Activated CD8-positive, alpha-beta memory T cell treated with anti-CD3 and anti-CD28 coated beads for 48 hours (primary cell): ENCODE results near the gene EFCAB11.

Source experiments
- DNase-seq, 3 experiments: peaks; one replicate each; pipeline ENCODE4 v3.0.0-alpha.2; 2020; ENCODE audit warnings: low read depth in 2 of 3, low spot score in 2 of 3

EFCAB11 gene

DNA sequence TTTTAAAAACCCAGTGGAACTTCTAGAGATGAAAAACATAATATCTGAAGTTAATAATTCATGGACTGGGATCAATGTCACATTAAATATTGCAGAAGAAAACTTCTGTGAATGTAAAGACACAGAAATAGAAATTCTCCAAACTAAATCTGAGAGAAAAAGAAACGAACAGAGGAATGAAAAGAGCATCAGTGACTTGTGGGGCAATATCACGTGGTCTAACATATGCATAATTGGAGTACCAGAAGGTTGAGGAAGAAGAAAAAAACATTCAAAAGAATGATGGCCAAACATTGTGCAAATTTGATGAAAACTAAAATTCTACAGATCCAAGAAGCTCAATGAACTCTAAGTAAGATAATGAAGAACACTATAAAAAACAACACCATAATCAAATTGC lies 130.8 kb downstream of the EFCAB11 start:
- no peak for DNase-seq

DNA sequence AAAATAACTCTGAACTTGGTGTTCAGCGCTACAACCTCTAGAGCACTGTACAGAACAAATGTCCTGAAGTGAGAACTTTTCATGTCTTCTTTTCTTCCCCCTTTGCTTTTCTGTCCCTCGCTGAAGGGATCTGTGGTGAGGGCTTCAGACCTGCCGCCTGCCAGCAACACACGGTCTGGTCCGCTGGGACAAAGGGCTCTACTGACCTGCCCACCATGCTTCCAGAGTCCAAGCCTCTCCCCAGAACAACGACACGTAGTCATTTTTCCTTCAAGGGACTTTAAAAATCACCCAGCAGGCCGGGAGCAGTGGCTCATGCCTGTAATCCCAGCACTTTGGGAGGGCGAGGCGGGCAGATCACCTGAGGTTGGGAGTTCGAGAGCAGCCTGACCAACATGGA lies 140.4 kb downstream of the EFCAB11 start:
- DNase-seq, result no peak

DNA sequence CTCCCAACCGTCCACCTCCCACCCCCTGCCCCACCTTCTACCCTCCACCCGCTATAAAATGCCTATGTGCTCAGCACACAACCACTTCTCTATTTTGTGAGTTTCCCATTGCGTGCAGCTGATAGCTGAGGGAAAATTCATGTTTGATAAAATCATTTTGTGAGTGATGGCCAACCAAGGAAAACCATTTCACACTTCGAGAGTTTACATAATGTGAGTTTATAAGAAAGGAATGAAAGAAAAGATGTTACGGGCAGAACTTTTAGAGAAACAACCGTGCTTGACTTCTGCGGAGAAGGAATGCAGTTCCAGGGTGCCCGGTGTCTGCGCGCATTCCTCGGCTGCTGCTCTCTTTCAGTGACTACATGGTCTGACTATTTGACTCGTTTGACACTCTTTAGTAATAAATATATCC lies 140.9 kb downstream of the EFCAB11 start:
- DNase-seq, result no peak

DNA sequence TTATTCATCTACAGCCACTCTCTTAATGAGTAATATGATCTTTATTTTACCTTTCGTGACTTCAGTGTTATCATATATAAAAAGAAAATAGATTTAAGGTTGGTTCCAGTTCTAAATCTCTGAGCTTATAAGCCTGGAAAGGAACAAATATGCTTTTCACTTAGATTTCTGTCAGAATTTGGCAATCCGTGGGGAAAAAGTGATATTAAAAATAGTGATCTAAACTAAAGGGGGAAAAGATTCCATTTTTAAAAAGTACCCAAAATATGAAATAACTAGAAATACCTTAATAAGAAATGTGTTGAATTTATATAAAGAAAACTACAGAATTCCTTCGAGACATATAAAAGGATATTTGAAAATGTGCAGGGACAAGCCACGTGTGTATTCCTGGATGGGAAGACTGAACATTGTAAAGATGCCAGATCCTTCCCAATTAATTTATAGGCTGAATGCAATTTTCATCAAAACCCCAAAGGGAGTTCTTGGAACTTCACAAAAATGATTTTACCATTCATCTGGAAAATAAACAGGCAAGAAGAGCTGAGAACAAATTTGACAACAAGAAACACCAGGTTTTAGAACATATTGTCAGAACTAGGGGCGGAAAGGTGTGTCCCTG lies 142.5 kb downstream of the EFCAB11 start:
- no peak for DNase-seq

DNA sequence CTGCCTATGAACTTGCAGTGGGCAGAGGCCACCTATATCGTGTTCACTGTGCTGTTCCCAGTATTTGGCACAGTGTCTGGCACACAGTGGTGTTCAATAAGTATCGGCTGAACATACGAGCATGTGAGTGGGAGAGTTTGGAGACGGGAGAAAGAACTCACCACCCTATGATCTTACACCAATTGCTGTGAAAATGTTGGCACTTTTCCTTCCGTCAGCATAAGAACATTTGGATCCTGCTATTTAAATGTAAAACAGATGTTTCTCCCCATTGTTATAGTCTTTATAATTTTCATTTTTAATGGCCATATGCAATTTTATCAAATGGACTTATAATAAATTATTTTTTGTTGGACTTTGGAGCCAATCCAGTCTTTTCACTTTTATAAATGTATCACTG lies 144.4 kb downstream of the EFCAB11 start:
- DNase-seq, result no peak

DNA sequence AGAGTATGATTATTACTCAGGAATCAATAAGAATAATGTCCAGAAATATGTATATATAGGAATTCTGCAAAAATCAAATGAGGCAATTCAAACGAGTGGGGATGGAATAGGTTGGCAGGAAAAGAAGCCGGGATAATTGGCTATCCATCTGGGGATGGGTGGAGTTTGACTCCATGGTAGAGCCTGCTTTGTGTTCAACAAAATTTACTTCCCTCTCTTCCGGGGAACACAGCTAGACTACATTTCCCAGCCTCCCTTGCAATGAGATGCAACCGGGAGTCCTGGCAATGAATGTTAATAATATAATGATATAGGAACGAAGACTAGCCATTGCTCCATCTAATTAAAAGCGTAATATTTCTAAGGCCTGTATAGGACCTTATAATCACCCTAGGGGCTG lies 146.6 kb downstream of the EFCAB11 start:
- DNase-seq, result no peak

DNA sequence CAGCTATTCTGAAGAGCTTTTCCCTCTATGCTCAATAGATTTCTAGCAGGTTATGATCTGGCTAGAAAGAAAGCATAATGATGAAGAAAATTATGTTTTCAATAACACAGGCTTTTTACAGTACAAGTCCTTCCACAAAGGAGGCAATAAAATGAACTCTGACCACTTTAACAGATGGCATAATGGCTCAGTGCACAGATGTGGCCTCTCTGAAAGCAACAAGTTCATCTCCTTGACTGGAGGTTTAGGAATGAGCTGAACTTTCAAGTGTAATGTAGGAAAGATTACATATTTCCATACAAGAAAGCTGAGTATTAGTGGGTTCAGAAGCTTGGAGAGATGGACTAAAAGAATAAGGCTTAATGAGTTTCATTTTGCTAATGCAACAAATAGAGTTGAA lies 147.4 kb downstream of the EFCAB11 start:
- no peak for DNase-seq

DNA sequence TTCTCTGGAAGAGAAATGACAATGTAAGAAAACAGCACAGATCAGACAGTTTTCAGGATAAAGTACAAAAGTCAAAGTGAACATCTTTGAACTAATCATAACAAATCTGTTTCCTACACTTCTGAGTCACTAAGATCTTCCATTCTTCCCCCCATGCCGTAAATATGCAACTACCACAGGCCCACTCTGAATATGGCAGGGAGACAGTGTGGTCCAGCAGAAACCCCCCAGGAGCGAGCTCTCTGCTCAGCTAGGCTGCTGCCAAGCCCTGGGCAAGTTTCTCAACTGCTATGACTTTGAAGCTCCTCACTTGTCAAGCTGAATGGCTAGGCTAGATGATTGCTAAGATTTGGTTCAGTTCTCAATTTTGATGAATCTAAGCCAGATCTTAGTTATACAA lies 148.1 kb downstream of the EFCAB11 start:
- no peak for DNase-seq

DNA sequence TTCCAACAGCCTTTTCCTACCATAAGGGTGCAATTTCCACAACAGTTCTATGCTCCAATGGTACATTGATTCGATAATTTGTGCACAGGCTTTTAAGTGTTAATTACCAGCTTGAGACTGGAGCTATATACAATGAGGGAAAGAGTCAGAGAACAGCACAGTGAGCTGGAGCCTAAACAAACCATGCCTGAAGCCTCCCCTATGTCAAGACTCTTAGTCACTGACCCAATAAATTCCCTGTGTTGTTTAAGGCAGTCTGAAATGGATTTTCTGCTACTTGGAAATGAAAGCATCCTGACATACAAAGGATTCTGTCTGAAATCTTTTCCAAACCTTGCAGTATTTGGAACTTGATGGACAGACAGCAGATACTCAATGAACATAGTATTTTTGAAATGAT lies 149.0 kb downstream of the EFCAB11 start:
- DNase-seq, result no peak

DNA sequence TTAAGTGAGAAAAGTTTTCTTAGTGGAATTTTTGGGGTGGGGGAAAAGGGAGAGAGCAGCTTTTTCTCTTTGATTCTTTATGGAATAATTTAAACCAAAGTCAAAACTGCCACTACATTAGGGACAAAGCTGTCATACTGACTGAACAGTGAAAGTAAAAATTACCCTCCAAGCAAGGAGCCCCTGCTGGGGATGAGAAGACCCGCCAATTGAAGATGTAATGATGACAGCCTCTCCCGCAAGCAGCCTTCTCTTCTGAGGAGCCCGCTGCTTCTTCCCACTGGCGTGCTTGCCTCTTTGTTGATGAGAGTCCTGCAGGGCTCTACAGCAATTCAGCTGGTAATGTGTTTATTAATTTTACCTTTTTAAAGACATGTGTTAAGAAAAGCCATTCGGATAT lies 151.0 kb downstream of the EFCAB11 start:
- no peak for DNase-seq

DNA sequence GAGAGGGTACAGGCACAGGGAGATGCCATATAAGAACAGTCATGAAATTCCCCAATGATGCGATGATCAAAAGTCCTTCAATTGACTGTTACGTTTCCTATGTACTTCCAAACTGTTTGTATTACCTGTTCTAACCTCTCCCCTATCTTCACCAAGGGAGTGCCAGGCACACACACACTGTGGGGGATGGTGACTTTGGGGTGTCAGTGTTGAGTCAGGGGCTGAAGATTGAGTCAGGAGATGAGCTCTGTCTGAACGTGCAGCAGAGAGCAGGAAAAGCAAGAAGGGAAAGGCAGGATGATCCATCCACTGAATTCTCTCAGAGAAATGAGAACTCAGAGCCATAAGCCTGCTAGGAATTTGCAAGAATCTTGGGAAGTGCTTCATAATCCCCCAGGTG lies 153.4 kb downstream of the EFCAB11 start:
- DNase-seq, result no peak

DNA sequence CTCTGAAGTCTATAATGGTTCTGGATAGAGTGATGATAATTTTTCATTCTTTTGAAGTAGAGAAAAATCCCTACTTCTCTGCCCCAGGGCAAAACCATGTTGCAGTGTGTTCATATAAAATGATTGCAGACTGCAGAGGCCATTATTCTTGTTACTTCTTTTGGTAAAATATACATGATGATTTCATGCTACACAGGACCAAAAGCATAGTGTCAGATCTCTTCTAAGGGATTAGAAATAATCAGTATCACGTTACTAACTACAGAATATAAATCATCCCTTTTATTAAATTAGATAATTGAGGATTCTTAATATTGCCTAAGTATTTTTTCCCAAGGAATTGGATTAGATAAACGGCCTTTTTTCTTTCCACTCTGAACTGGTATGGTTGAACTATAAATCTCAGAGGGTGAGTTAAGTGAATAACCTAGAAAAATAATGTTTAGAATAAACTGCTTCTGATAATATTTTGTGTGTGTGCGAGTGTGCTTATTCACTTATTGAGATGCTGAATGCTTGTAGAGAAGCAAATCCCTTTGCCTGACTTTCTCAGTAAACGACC lies 156.2 kb downstream of the EFCAB11 start:
- DNase-seq, result no peak

DNA sequence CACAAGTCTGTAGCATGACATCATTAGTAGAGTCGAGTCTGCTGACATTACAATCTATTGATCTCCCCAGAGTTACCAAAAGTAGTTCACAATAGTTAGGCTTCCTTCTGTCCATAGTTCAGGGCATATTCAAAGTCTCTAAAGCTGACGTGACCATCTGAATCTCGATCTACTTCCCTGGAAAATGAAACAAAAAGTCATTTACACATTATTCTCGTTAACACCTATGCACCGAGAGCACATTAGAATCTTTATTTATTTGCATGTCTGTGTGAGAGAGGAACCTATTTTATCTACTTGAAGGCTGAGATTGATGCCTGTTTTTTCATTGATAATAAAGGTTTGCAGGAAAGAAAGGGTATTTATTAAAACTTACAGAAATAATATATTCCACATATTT lies 157.4 kb downstream of the EFCAB11 start:
- DNase-seq, result no peak

DNA sequence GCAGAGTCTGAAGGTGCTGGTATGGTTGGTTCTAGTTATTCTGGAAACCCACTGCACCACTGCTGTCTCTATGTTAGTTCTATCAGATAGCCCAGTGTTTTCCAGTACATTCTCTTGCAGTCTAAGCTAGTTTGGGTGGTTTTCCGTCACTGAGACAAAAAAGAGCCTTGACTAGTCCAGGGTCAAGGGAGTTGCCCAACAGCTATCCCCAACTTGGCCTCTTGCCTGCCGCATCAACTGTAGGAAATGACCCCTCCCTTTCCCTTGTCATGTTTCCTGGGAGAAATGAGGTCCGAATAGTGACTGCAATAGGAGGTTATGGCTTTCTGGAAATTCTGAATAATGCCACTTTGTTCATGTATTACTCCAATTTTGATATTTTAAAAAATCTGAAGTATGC lies 160.4 kb downstream of the EFCAB11 start:
- no peak for DNase-seq

DNA sequence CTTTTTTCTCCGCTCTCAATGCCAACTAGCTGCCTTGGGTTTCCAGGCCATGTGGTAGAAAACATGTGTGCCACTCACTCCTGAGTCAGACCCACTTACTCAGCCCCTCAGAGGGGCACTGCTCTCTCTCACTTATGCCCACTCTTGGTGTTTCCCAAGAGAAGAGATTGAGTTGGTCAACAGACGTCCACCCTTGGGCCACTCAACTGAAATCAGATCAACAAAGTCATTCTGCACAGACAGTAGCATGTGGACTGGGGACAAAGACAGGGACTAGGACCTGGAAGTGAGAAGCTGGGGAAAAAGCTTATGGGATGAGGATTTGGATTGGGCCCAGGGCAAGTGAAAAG lies 161.2 kb downstream of the EFCAB11 start:
- no peak for DNase-seq

DNA sequence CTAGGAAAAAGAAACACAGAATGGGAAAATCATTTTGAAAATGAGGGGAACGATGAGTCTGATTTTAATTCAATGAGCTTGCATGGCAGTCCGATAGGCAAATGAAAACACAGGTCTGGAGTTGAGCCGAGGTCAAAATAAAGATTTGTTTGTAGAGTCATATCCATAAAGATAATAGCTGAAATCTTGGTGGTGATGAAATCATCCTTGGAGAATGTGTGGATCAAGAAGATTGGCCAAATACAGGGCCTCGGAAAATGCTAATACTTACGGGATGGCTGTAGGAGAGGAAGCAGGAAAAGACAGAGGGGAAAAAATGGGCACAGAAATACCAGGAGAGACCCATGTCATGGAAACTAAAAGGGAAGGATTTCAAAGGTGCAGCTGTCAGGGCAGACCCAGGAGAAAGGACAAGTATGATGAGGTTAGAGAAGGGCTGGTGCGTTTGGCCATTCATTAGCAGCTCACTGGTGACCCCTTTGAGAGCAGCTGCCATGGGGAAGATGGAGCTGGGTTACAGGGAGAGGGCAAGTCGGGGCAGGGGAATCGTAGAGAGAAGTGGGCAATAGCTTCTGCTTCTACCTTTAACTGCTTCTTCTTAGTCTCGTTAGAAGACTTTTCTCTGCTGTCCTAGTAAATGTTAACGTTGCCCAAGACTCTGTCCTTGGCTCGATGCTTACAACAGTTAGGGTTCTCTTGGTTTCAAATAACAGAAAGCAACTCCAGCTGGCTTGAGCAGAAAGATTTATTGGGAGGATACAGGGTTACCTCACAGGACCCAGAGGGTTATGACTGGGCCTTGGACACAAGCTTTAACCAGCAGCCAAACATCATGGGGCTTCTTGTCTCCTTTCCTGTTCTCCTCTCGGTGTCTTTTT lies 161.8 kb downstream of the EFCAB11 start:
- no peak for DNase-seq

DNA sequence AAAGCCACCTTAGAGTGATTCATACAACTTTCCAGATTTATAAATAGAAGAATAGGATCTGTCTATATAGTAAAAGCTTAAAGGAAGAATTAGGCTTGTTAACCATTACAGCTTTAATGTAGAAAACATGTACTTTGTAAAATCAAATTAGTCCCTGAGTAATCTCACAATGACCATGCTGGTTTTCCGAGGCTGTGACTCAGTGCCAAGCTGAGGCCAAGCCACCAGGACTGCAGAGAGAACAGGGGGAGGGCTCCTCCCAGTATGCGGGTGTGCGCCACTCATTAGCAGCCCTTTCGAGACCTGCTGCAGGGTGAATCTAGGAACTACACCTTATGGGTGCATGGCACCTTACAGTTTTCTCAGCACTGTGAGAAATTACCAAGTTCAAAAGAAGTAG lies 167.0 kb downstream of the EFCAB11 start:
- DNase-seq, result no peak

DNA sequence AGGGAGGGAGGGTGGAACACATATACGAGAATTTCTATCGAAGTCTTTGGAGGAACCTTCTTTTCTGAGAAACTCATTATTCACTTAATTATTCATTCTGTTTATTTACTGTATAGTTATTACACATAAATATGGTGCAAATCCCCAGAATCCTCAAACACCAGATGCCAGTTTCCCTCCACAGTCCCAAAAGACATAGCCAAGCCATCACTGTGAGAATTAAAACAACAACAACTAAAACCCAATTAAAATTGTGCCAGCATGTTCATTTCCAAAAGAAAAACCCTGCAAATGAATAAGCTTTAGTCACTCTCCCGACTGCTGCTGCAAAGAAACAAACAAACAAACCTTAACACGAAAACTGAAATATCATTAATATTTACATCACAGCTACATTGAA lies 173.5 kb downstream of the EFCAB11 start:
- DNase-seq, result no peak

DNA sequence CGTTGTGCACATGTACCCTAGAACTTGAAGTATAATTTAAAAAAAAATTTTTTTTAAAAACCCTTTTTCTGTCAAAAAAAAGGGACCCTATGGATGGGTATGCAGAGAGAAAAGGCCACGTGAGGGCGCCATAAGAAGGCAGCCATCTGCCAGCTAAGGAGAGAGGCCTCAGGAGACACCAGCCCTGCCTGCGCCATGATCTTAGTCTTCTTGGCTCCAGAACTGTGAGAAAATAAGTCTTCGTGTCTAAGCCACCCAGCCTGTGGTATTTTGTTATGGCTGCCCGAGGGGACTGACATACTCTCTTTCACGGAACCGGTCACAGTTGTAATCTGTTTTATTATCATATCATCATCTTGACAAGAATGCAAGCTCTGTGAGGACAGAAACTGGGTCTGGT lies 174.8 kb downstream of the EFCAB11 start:
- DNase-seq, result no peak

DNA sequence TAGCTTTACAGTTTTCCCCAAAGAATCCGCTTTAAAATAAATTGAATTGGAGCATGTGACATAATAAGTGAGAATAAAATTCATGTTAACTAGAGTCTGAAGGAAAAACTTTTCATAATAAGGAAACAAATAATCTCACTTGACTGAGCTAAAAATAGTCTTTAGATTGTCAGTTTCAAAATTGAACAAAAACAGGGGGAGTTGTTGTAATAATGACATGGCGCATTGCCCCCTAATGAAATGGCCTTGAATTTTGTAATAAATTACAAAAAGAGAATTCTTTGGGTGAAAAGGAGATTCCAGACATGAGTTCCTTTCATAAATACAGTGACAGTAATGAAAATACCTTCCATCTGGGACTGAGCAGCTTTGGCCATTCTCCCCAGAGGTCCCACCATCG lies 178.6 kb downstream of the EFCAB11 start:
- DNase-seq, result no peak

DNA sequence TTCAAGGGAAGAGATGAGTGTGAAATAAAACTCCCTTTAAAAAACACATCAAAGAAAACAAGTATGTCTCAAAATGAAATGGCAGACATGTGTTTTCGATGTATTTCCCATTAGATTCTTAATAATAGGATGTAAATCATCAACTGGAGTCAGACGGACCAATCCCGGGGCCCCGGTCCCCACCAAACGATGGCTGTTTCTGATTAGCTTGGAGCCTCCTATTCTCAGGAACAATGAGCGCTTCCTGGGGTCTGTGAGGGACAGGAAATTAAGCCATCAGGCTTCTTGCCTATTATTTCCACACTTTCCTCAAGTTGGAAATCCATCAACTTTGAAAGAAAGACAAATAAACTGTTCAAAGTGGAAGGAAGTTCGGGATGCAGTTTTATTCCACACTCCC lies 179.4 kb downstream of the EFCAB11 start:
- DNase-seq, result no peak

DNA sequence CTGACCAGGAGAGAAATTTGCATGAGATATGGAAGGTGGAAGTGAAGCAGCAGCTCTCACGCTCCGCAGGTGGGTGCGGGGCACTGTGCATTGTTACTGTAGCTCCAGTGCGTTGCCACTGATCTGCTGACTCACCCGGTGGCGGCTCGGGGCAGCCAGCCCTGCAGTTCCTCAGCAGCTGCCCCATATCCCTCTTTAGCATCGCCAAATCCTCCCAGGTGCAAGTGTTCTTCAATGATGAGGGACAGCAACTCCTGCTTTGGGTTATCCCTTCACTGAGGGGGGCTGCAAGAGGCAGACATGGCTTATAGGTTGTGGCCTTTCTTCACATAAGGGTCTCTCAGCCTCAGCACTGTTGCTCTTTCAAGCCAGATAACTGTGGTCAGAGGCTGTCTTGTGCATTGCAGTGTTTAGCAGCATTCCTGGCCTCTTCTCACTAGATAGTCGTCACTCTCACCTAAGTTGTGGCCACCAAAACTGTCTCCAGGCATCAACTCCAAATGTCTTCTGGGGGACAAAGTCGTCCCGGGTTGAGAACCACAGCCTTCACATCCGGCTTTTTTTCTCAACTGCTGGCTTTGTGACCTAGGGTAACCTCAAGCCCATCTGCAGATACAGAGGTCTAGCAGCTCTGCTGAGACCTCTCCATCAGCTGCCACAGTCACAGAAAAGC lies 180.8 kb downstream of the EFCAB11 start:
- peak; percentile 16 to 26 (median 22) for DNase-seq
